ENCODE measurements around the gene ASTN2.

Gene ASTN2

GRCh38 chr9:116484492-116485061 lies 930.3 kb downstream of the ASTN2 start:
- Mint-ChIP-seq H3K27me3 (no peaks in the 10 kb centered on the region), H3K36me3 (ENCODE audit: insufficient read depth) (no peaks in the 10 kb centered on the region), H3K9me3 (no peaks in the 10 kb centered on the region), H3K27ac (ENCODE audit: low read depth) (no peak overlapping the region), H3K4me1 (no peaks in the 10 kb centered on the region), H3K4me3 (no peak overlapping the region)
- ATAC-seq (replicated peaks; ENCODE audit: extremely low read depth, poor library complexity, severe bottlenecking), result no peak
- DNase-seq (ENCODE audit: low spot score in 2 of 2), result no peak

GRCh38 chr9:116483622-116484491 lies 931.0 kb downstream of the ASTN2 start:
- H3K4me1 Mint-ChIP-seq, result no peaks in the 10 kb centered on the region
- no peak overlapping the region for H3K27ac Mint-ChIP-seq (ENCODE audit: low read depth)
- no peaks in the 10 kb centered on the region for H3K27me3 Mint-ChIP-seq
- no peak for ATAC-seq (replicated peaks; ENCODE audit: extremely low read depth, poor library complexity, severe bottlenecking)
- DNase-seq (ENCODE audit: low spot score in 2 of 2), result no peak
- H3K36me3 Mint-ChIP-seq (ENCODE audit: insufficient read depth), result no peaks in the 10 kb centered on the region
- H3K4me3 Mint-ChIP-seq, result no peak overlapping the region
- H3K9me3 Mint-ChIP-seq, result no peaks in the 10 kb centered on the region

GRCh38 chr9:116482740-116483139 lies 932.1 kb downstream of the ASTN2 start:
- H3K9me3 Mint-ChIP-seq, result no peaks in the 10 kb centered on the region
- DNase-seq (ENCODE audit: low spot score in 2 of 2), result no peak
- no peak overlapping the region for H3K27ac Mint-ChIP-seq (ENCODE audit: low read depth)
- H3K27me3 Mint-ChIP-seq, result no peaks in the 10 kb centered on the region
- H3K4me3 Mint-ChIP-seq, result no peak overlapping the region
- no peaks in the 10 kb centered on the region for H3K4me1 Mint-ChIP-seq
- H3K36me3 Mint-ChIP-seq (ENCODE audit: insufficient read depth), result no peaks in the 10 kb centered on the region
- ATAC-seq (replicated peaks; ENCODE audit: extremely low read depth, poor library complexity, severe bottlenecking), result no peak

GRCh38 chr9:116480700-116481099 lies 934.2 kb downstream of the ASTN2 start:
- no peak overlapping the region for H3K27ac Mint-ChIP-seq (ENCODE audit: low read depth)
- H3K36me3 Mint-ChIP-seq (ENCODE audit: insufficient read depth), result no peaks in the 10 kb centered on the region
- ATAC-seq (replicated peaks; ENCODE audit: extremely low read depth, poor library complexity, severe bottlenecking), result no peak
- no peaks in the 10 kb centered on the region for H3K9me3 Mint-ChIP-seq
- no peaks in the 10 kb centered on the region for H3K27me3 Mint-ChIP-seq
- no peak for DNase-seq (ENCODE audit: low spot score in 2 of 2)
- no peak overlapping the region for H3K4me3 Mint-ChIP-seq
- H3K4me1 Mint-ChIP-seq, result no peaks in the 10 kb centered on the region

- H3K9me3 Mint-ChIP-seq, result no peaks in the 10 kb centered on the region
- no peak overlapping the region for H3K27ac Mint-ChIP-seq (ENCODE audit: low read depth)
- no peak overlapping the region for H3K4me3 Mint-ChIP-seq
- H3K36me3 Mint-ChIP-seq (ENCODE audit: insufficient read depth), result no peaks in the 10 kb centered on the region
- no peaks in the 10 kb centered on the region for H3K27me3 Mint-ChIP-seq
- H3K4me1 Mint-ChIP-seq, result no peaks in the 10 kb centered on the region
- no peak for DNase-seq (ENCODE audit: low spot score in 2 of 2)
- ATAC-seq (replicated peaks; ENCODE audit: extremely low read depth, poor library complexity, severe bottlenecking), result no peak
Observed at GRCh38 chr9:116479967-116480366, 934.9 kb downstream of the ASTN2 start.

GRCh38 chr9:116479056-116479544 lies 935.8 kb downstream of the ASTN2 start:
- Mint-ChIP-seq H3K4me1 (no peaks in the 10 kb centered on the region), H3K36me3 (ENCODE audit: insufficient read depth) (no peaks in the 10 kb centered on the region), H3K27ac (ENCODE audit: low read depth) (no peak overlapping the region), H3K4me3 (no peak overlapping the region), H3K27me3 (no peaks in the 10 kb centered on the region), H3K9me3 (no peaks in the 10 kb centered on the region)
- ATAC-seq (replicated peaks; ENCODE audit: extremely low read depth, poor library complexity, severe bottlenecking) (no peak), DNase-seq (ENCODE audit: low spot score in 2 of 2) (no peak)

- ATAC-seq (replicated peaks; ENCODE audit: extremely low read depth, poor library complexity, severe bottlenecking) (no peak), DNase-seq (ENCODE audit: low spot score in 2 of 2) (no peak)
- Mint-ChIP-seq H3K4me1 (no peaks in the 10 kb centered on the region), H3K4me3 (no peak overlapping the region), H3K27me3 (no peaks in the 10 kb centered on the region), H3K27ac (ENCODE audit: low read depth) (peak overlapping the region; percentile 15), H3K9me3 (no peaks in the 10 kb centered on the region), H3K36me3 (ENCODE audit: insufficient read depth) (no peaks in the 10 kb centered on the region)
Observed at GRCh38 chr9:116477584-116478141, 937.2 kb downstream of the ASTN2 start.

- H3K36me3 Mint-ChIP-seq (ENCODE audit: insufficient read depth), result no peaks in the 10 kb centered on the region
- no peak overlapping the region for H3K4me3 Mint-ChIP-seq
- no peaks in the 10 kb centered on the region for H3K9me3 Mint-ChIP-seq
- H3K4me1 Mint-ChIP-seq, result no peaks in the 10 kb centered on the region
- H3K27me3 Mint-ChIP-seq, result no peaks in the 10 kb centered on the region
- no peak overlapping the region for H3K27ac Mint-ChIP-seq (ENCODE audit: low read depth)
- no peak for DNase-seq (ENCODE audit: low spot score in 2 of 2)
- ATAC-seq (replicated peaks; ENCODE audit: extremely low read depth, poor library complexity, severe bottlenecking), result no peak
Observed at GRCh38 chr9:116476935-116477381, 937.9 kb downstream of the ASTN2 start.

GRCh38 chr9:116476002-116476401 lies 938.9 kb downstream of the ASTN2 start:
- ATAC-seq (replicated peaks; ENCODE audit: extremely low read depth, poor library complexity, severe bottlenecking) (no peak), DNase-seq (ENCODE audit: low spot score in 2 of 2) (no peak)
- Mint-ChIP-seq H3K9me3 (no peaks in the 10 kb centered on the region), H3K4me1 (no peaks in the 10 kb centered on the region), H3K36me3 (ENCODE audit: insufficient read depth) (no peaks in the 10 kb centered on the region), H3K4me3 (no peak overlapping the region), H3K27ac (ENCODE audit: low read depth) (no peak overlapping the region), H3K27me3 (no peaks in the 10 kb centered on the region)

- no peaks in the 10 kb centered on the region for H3K27me3 Mint-ChIP-seq
- DNase-seq (ENCODE audit: low spot score in 2 of 2), result no peak
Observed at GRCh38 chr9:116475201-116475600, 939.7 kb downstream of the ASTN2 start.

GRCh38 chr9:116471944-116472506 lies 942.8 kb downstream of the ASTN2 start:
- Mint-ChIP-seq H3K4me3 (no peak overlapping the region), H3K27me3 (no peaks in the 10 kb centered on the region)
- no peak for ATAC-seq (replicated peaks; ENCODE audit: extremely low read depth, poor library complexity, severe bottlenecking)

More at GRCh38 chr9:116475201-116475600, 939.7 kb downstream of the ASTN2 start:
- no peak overlapping the region for H3K4me3 Mint-ChIP-seq
- H3K4me1 Mint-ChIP-seq, result no peaks in the 10 kb centered on the region
- H3K36me3 Mint-ChIP-seq (ENCODE audit: insufficient read depth), result no peaks in the 10 kb centered on the region
- no peaks in the 10 kb centered on the region for H3K9me3 Mint-ChIP-seq
- no peak overlapping the region for H3K27ac Mint-ChIP-seq (ENCODE audit: low read depth)
- ATAC-seq (replicated peaks; ENCODE audit: extremely low read depth, poor library complexity, severe bottlenecking), result no peak

GRCh38 chr9:116471093-116471906 lies 943.6 kb downstream of the ASTN2 start:
- Mint-ChIP-seq H3K27ac (ENCODE audit: low read depth) (no peak overlapping the region), H3K9me3 (no peaks in the 10 kb centered on the region), H3K4me1 (no peaks in the 10 kb centered on the region), H3K27me3 (no peaks in the 10 kb centered on the region), H3K36me3 (ENCODE audit: insufficient read depth) (peaks cover 2% of the 10 kb centered on the region), H3K4me3 (no peak overlapping the region)
- DNase-seq (ENCODE audit: low spot score in 2 of 2) (no peak), ATAC-seq (replicated peaks; ENCODE audit: extremely low read depth, poor library complexity, severe bottlenecking) (no peak)

More at GRCh38 chr9:116471944-116472506, 942.8 kb downstream of the ASTN2 start:
- Mint-ChIP-seq H3K27ac (ENCODE audit: low read depth) (no peak overlapping the region), H3K36me3 (ENCODE audit: insufficient read depth) (peaks cover 2% of the 10 kb centered on the region), H3K4me1 (no peaks in the 10 kb centered on the region), H3K9me3 (no peaks in the 10 kb centered on the region)
- DNase-seq (ENCODE audit: low spot score in 2 of 2), result no peak

All from central memory CD8-positive, alpha-beta T cell (primary cell).